ENCODE data around the gene PPM1H.

PPM1H gene

GRCh38 chr12:62703011-62703380 lies 232.0 kb downstream of the PPM1H start:
- H3K4me3 ChIP-seq (ENCODE audit: low read depth, low read length) = no peak overlapping the region
- TF ChIP-seq MAX (IDR thresholded peaks at IDR 0.05; ENCODE audit: low read depth, low read length) (no peak), MYC (IDR thresholded peaks at IDR 0.05; ENCODE audit: low read depth, low read length) (no peak), POLR2A (IDR thresholded peaks at IDR 0.05; ENCODE audit: extremely low read depth, insufficient read length) (no peak), CTCF (IDR thresholded peaks at IDR 0.05; ENCODE audit: low read depth, low read length) (no peak)
- peak; percentile 35 for DNase-seq (ENCODE audit: low read depth)

- no peak overlapping the region for H3K4me3 ChIP-seq (ENCODE audit: low read depth, low read length)
- TF ChIP-seq MAX (IDR thresholded peaks at IDR 0.05; ENCODE audit: low read depth, low read length) (no peak), MYC (IDR thresholded peaks at IDR 0.05; ENCODE audit: low read depth, low read length) (no peak), POLR2A (IDR thresholded peaks at IDR 0.05; ENCODE audit: extremely low read depth, insufficient read length) (no peak), CTCF (IDR thresholded peaks at IDR 0.05; ENCODE audit: low read depth, low read length) (no peak)
- no peak for DNase-seq (ENCODE audit: low read depth)
Observed at GRCh38 chr12:62701492-62701891, 233.5 kb downstream of the PPM1H start.

GRCh38 chr12:62700091-62700880 lies 234.7 kb downstream of the PPM1H start:
- no peak for TF ChIP-seq CTCF (IDR thresholded peaks at IDR 0.05; ENCODE audit: low read depth, low read length)
- no peak for TF ChIP-seq MAX (IDR thresholded peaks at IDR 0.05; ENCODE audit: low read depth, low read length)
- TF ChIP-seq MYC (IDR thresholded peaks at IDR 0.05; ENCODE audit: low read depth, low read length) = no peak
- TF ChIP-seq POLR2A (IDR thresholded peaks at IDR 0.05; ENCODE audit: extremely low read depth, insufficient read length) = no peak
- no peak for DNase-seq (ENCODE audit: low read depth)
- no peak overlapping the region for H3K4me3 ChIP-seq (ENCODE audit: low read depth, low read length)

- TF ChIP-seq MYC (IDR thresholded peaks at IDR 0.05; ENCODE audit: low read depth, low read length) (no peak), CTCF (IDR thresholded peaks at IDR 0.05; ENCODE audit: low read depth, low read length) (no peak), POLR2A (IDR thresholded peaks at IDR 0.05; ENCODE audit: extremely low read depth, insufficient read length) (no peak), MAX (IDR thresholded peaks at IDR 0.05; ENCODE audit: low read depth, low read length) (no peak)
- no peak for DNase-seq (ENCODE audit: low read depth)
- H3K4me3 ChIP-seq (ENCODE audit: low read depth, low read length) = no peak overlapping the region
Observed at GRCh38 chr12:62698701-62699101, 236.2 kb downstream of the PPM1H start.

GRCh38 chr12:62697893-62698292 lies 237.1 kb downstream of the PPM1H start:
- DNase-seq (ENCODE audit: low read depth) = no peak
- H3K4me3 ChIP-seq (ENCODE audit: low read depth, low read length) = no peak overlapping the region
- TF ChIP-seq POLR2A (IDR thresholded peaks at IDR 0.05; ENCODE audit: extremely low read depth, insufficient read length) = no peak
- TF ChIP-seq CTCF (IDR thresholded peaks at IDR 0.05; ENCODE audit: low read depth, low read length) = no peak
- TF ChIP-seq MAX (IDR thresholded peaks at IDR 0.05; ENCODE audit: low read depth, low read length) = no peak
- TF ChIP-seq MYC (IDR thresholded peaks at IDR 0.05; ENCODE audit: low read depth, low read length) = no peak
